ENCODE measurements around the gene GAB1.

The GAB1 gene

DNA sequence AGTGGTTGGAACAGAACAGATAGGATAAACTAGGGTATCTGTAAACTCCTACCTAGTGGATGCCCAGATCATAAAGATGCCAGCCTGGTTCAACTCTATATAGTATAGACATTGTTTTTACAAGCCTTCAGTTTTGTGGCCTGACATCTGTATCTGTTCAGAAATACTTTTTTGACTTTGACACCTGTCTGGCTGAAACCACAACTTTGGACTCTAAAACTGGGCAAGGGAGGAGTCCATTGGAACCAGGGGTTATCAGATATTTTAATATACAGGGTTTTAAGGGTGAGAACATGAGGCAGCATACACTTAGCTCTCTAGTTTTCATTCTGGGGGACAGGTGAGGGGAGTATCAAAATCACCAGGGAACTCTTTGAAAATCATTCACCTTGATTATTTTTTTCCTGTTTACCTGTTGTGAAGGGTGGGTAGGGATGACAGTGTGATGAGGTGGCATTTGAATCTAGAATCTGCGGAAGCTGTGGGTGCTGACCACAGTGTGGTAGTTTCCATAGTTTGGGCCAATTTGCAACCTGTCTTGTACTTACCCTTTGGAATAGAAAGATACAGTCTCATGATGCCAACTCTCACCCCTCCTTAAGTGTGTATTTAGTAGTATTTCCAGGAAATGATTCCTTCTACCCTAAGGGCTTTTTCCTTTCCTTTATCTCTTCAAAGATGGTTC, 20.6 kb downstream of the GAB1 start:
- Mint-ChIP-seq H3K27ac (no peak overlapping the region), H3K27me3 (ENCODE audit: low read depth, poor library complexity) (peaks cover under 1% of the 10 kb centered on the region), H3K9me3 (no peaks in the 10 kb centered on the region), H3K4me1 (peaks cover 35% of the 10 kb centered on the region), H3K4me3 (no peak overlapping the region), H3K36me3 (ENCODE audit: low read depth) (peaks cover 6% of the 10 kb centered on the region)
- no peak for DNase-seq
- TF ChIP-seq, protein P1, sequence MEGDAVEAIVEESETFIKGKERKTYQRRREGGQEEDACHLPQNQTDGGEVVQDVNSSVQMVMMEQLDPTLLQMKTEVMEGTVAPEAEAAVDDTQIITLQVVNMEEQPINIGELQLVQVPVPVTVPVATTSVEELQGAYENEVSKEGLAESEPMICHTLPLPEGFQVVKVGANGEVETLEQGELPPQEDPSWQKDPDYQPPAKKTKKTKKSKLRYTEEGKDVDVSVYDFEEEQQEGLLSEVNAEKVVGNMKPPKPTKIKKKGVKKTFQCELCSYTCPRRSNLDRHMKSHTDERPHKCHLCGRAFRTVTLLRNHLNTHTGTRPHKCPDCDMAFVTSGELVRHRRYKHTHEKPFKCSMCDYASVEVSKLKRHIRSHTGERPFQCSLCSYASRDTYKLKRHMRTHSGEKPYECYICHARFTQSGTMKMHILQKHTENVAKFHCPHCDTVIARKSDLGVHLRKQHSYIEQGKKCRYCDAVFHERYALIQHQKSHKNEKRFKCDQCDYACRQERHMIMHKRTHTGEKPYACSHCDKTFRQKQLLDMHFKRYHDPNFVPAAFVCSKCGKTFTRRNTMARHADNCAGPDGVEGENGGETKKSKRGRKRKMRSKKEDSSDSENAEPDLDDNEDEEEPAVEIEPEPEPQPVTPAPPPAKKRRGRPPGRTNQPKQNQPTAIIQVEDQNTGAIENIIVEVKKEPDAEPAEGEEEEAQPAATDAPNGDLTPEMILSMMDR (IDR thresholded peaks at IDR 0.05), result no peak

DNA sequence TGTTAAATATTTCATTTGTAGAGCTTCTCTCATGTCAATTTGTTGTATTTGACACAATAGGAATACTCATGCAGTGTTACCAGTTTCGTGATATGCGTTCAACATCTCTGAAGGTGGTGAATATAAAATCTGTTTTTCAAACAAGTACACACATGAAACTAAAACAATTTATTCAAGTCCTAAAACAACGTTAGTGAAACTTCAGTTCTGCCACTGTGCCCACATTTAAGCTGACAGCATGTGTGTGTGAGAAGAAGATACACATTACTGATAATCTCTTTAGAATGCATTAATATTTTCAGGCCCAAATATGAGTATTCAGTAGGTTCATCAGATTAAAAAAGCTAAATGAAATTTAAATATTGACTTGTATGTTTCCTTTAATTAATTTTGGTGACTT, 21.7 kb downstream of the GAB1 start:
- Mint-ChIP-seq H3K4me1 (peaks cover 35% of the 10 kb centered on the region), H3K9me3 (peaks cover 4% of the 10 kb centered on the region)

DNA sequence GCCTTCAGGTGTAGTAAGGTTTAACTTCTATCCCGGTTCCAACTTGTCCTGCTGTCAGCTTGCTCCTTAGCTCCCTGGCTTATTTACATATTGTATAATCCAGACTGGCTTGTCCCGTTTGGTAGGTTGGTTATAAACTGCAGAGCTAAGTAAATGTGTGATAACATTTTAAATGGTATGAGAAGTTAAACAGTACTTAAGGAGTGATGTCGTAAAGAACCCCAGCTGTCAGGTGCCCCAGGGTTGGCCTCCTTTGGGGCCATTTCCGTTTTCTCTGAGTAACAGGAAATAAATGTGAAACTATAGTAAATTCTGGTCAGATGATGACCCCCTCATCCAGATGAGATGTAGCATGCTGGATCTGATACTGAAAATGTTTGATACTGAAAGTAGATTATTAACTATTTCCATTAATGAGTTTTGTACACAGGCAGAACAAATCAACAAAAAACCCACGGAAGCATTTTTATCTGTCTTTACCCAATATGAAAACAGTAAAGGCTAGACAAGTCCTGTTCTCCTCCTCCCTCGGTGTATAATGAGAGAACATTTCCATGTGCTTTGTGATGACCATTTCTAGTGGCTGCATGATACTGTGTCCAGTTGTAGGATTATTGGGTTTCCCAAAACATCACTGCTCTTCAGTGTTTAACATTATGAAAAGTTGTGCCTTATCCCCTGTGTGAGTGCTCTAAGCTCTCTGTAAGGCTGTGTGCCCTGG, 22.4 kb downstream of the GAB1 start:
- Mint-ChIP-seq H3K4me3 (no peak overlapping the region), H3K27me3 (ENCODE audit: low read depth, poor library complexity) (no peaks in the 10 kb centered on the region), H3K9me3 (peaks cover 4% of the 10 kb centered on the region), H3K27ac (no peak overlapping the region), H3K36me3 (ENCODE audit: low read depth) (peaks cover 12% of the 10 kb centered on the region), H3K4me1 (peaks cover 36% of the 10 kb centered on the region)
- no peak for DNase-seq
- TF ChIP-seq, protein P1 (IDR thresholded peaks at IDR 0.05), result no peak

More for the DNA sequence above, 21.7 kb downstream of the GAB1 start:
- Mint-ChIP-seq H3K36me3 (ENCODE audit: low read depth) (peaks cover 10% of the 10 kb centered on the region), H3K4me3 (no peak overlapping the region), H3K27me3 (ENCODE audit: low read depth, poor library complexity) (no peaks in the 10 kb centered on the region), H3K27ac (no peak overlapping the region)
- TF ChIP-seq, protein P1 (IDR thresholded peaks at IDR 0.05), result no peak
- DNase-seq, result no peak

DNA sequence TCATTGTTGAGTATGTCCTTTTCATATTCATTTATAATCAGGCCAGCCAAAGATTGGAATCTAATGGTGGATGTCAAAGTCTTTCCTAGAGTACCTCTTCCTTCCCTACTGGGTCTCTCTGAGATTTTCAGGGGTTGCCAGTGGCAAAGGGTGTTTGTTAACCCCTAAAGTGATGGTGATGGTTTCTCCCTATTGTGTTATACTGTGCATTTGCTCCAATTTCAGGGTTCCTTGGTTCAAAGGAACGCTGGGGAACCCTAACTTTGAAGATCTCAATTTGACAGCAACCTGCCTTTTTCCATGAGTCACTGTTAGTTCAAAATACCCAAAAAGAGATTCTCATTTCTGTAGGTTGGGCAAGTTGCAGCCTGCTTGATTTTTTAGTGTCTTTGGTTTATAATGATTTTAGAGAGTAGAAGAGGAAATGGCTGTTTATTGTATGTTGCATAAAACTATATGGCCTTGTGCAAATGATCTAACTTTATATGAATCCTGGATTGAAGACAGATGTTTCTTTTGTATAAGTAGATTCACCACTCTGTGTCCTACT, 23.0 kb downstream of the GAB1 start:
- H3K4me3 Mint-ChIP-seq, result no peak overlapping the region
- H3K27me3 Mint-ChIP-seq (ENCODE audit: low read depth, poor library complexity), result no peaks in the 10 kb centered on the region
- H3K27ac Mint-ChIP-seq, result no peak overlapping the region
- peaks cover 8% of the 10 kb centered on the region for H3K9me3 Mint-ChIP-seq
- H3K36me3 Mint-ChIP-seq (ENCODE audit: low read depth), result peaks cover 19% of the 10 kb centered on the region
- DNase-seq, result no peak
- TF ChIP-seq, protein P1 (IDR thresholded peaks at IDR 0.05), result no peak
- H3K4me1 Mint-ChIP-seq, result peaks cover 41% of the 10 kb centered on the region

DNA sequence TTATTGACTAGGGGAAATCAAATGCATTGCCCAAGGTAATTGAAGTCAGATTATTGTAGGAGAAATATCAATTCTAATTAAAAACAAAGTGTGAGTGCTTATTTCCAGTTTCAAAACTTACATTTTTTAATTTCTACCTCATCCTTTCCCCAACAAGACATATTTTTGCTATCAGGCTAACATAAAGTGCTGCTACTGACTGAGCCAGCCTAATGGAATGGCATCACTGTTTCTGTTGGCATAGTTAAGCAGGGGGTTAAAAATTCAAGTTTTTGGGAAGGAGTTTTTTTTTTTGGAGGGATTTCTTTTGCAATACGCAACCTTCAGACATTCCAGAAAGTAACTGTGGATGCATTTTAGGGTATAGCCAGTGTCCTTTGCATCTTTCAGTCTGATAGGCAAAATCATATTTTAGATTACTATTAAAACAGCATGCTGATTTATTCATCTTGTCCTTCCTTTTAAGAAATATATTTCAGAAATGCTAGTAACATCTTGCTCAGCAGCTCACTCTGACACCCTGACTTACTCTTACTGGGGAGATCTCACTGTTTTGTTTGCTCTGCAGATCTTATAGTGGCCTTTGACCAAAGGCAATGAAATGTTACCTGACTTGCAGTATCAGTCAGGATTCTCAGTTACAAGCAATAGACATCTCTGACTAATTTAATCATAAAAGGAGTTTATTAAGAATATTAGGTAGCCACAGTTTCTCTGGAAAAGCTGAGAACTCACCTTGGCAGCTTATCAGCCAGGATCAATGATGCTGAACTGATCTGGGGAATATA, 24.4 kb downstream of the GAB1 start:
- H3K4me1 Mint-ChIP-seq, result peaks cover 35% of the 10 kb centered on the region

More for the DNA sequence above, 24.4 kb downstream of the GAB1 start:
- Mint-ChIP-seq H3K4me3 (no peak overlapping the region), H3K27ac (no peak overlapping the region), H3K9me3 (peaks cover 14% of the 10 kb centered on the region), H3K36me3 (ENCODE audit: low read depth) (peaks cover 19% of the 10 kb centered on the region), H3K27me3 (ENCODE audit: low read depth, poor library complexity) (no peaks in the 10 kb centered on the region)
- TF ChIP-seq, protein P1 (IDR thresholded peaks at IDR 0.05), result no peak
- DNase-seq, result no peak

All from nephron progenitor cell (in vitro differentiated cells).